GM06990 (cell line): ENCODE measurements around the gene SLC6A19.
"Not testable (repeated sequence)": the region's sequence is repeated elsewhere in the genome, so short reads cannot be mapped to it uniquely, and the experiment has no call there.

Experiments used
- DNase-seq: peaks from one replicate; pipeline ENCODE4 v3.0.0-alpha.2; 2011; ENCODE audit not compliant: insufficient read length; ENCODE audit errors: extremely low read depth
- H3K27me3 ChIP-seq: replicated peaks from 2 replicates; pipeline ENCODE4 v1.6.0; 2011; ENCODE audit warnings: low read length; ENCODE audit not compliant: control insufficient read depth, insufficient read depth
- H3K36me3 ChIP-seq: 2 replicates; pipeline ENCODE4 v1.5.1; 2011; ENCODE audit warnings: low read length; ENCODE audit not compliant: control insufficient read depth, insufficient read depth
- H3K4me3 ChIP-seq: replicated peaks from 2 replicates; pipeline ENCODE4 v1.5.1; 2011; ENCODE audit warnings: low read depth, mild to moderate bottlenecking, control low read depth, low read length
- CTCF ChIP-seq: IDR thresholded peaks from 2 replicates; pipeline ENCODE4 v1.5.1; 2011; ENCODE audit warnings: low read length, control low read depth, mild to moderate bottlenecking, inconsistent platforms; ENCODE audit not compliant: insufficient read depth, poor library complexity, severe bottlenecking

The SLC6A19 gene

GRCh38 chr5:1264211-1264610 is 62.8 kb downstream of the SLC6A19 start:
- no peak for TF ChIP-seq CTCF
- no peak overlapping the region for H3K4me3 ChIP-seq
- no peak for DNase-seq
- H3K27me3 ChIP-seq = no peaks in the 10 kb centered on the region; the same call in 1 of the 2 replicates
- no peaks in the 10 kb centered on the region for H3K36me3 ChIP-seq

DNA sequence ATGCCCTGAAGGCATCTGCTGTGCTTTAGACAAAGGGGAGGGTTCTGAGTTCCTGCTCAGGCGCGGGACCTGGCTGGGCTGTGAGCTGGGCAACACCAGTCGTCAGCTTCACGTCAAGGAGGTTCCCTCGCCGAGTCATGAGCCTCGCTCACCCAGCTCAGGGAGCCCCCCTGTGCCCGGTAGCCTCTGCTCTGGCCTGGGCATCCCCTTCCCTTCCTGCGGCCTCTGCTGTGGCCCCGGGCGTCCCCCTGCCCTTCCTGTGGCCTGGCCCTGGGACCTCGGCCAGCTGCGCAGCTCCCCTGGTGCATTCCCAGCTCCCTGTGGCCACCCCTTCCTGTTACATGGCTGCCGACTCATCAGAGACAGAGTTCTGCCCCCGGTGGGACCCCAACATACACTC is 63.6 kb downstream of the SLC6A19 start:
- DNase-seq = no peak
- TF ChIP-seq CTCF = no peak
- Histone ChIP-seq H3K4me3 (no peak overlapping the region), H3K27me3 (no peaks in the 10 kb centered on the region; the same call in 1 of the 2 replicates), H3K36me3 (no peaks in the 10 kb centered on the region)

DNA sequence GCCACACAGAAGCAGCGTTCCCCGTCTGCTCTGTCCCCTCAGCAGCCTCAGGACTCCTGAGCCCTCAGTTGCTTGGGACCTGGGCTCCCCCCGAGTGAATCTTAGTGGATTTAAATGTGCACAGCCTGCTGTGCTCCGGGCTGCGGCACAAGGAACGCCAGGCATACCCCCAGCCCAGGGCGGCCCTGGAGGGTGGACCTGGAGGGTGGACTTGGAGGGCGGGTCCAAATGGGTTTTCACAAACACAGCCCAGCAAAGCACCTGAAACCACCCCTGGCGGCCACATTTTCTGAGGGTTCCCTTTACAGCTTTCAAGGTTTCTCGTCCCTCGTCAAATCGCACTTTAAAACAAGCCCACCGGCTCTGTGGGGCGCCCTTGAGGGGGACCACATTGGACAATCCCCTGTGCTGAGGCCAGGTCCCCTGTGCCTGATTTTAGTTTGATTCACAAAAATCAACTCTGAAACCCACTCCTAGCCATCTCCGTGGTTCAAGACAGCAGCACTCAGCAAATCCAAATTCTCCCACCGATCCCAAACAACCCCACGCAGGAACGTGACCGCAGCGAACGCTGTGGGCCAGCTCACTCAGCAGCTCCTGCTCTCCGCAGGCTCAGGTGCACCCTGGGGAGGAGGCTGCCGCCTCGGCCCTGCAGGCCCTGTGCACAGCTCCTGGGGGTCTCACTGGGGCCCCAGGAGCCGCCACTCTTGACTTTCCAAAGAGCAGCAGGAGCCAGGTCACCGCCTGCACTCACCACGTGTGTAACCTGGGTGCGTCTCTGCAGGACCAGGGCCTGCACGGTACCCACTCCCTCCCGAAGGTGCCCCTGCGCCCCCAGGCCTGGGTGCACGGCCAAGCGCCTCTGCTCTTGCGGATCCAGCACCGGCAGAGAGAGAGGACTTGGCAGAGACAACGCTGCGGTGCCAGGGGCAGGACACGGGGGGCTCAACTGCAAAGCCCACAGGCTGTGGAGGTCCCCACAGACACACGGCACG is 64.4 kb downstream of the SLC6A19 start:
- H3K27me3 ChIP-seq = no peaks in the 10 kb centered on the region; the same call in 1 of the 2 replicates
- no peaks in the 10 kb centered on the region for H3K36me3 ChIP-seq
- H3K4me3 ChIP-seq = no peak overlapping the region
- DNase-seq = no peak
- no peak for TF ChIP-seq CTCF

DNA sequence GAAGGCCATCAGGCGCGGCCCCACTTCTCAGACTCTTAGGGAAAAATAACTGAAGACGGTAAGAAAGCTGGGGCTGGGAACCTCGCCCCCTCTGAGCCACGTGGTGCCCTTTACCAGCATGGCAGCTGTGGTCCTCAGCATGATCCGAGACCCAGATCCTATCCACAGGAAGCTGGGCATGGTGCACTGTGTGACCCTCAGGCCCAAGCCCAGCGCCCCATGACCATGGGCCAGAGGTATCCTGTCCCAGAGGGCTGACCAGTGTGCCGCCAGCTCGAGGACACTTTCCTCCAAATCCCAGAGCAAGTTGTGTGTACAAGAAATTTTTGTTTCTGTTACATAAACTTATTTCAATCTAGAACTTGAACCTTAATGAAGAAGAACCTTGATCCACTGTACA is 65.4 kb downstream of the SLC6A19 start:
- Histone ChIP-seq H3K27me3 (no peaks in the 10 kb centered on the region), H3K4me3 (no peak overlapping the region), H3K36me3 (no peaks in the 10 kb centered on the region)
- no peak for TF ChIP-seq CTCF
- DNase-seq = no peak

DNA sequence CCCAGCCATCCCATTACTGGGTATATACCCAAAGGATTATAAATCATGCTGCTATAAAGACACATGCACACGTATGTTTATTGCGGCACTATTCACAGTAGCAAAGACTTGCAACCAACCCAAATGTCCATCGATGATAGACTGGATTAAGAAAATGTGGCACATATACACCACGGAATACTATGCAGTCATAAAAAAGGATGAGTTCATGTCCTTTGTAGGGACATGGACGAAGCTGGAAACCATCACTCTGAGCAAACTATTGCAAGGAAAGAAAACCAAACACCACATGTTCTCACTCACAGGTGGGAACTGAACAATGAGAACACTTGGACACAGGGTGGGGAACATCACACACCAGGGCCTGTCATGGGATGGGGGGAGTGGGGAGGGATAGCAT is 66.1 kb downstream of the SLC6A19 start:
- not testable (repeated sequence) for H3K27me3 ChIP-seq, DNase-seq, H3K36me3 ChIP-seq, H3K4me3 ChIP-seq

DNA sequence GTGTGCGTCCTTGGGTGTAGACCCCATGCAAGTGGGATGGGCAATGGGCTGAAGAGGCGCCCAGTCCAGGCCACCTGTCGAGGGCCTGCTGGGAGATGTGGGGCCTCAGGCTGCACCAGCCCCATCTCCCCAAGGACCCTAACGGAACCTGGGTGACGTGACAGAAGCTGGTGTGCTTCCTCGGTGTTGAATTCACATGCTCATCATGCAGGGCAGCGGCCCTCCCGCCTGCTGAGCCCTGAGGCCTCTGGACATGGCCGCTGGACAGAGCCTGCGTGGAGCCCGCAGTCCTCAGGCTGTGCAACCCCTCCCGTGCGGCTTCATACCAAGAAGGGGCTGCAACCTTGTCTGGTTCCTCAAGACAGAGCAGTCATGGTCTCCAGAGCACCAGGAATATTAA is 66.7 kb downstream of the SLC6A19 start:
- no peak for DNase-seq
- Histone ChIP-seq H3K36me3 (no peaks in the 10 kb centered on the region), H3K4me3 (no peak overlapping the region), H3K27me3 (no peaks in the 10 kb centered on the region)
- no peak for TF ChIP-seq CTCF
